K562 (cell line): ENCODE results near the gene RPRD1B. TPM values are rescaled to one million over a fixed set of nuclear protein-coding genes. Genes with fewer than 3 reads are reported as not detected.

Source experiments
- ATF1 ChIP-seq, 2 experiments: fragments of 450-650 bp in 1 of 2; IDR thresholded peaks; 2 replicates each; pipeline ENCODE4 v1.6.1; 2016; ENCODE audit warnings: missing compliant biosample characterization in 1 of 2, missing genetic modification characterization in 1 of 2
- BCL6 ChIP-seq: fragments of 250-450 bp; sonication (Bioruptor Pico); IDR thresholded peaks from 2 replicates; pipeline ENCODE4 v1.4.0; 2020
- CCAR2 ChIP-seq: fragments of 200-400 bp; formaldehyde crosslinking; IDR thresholded peaks from 2 replicates; pipeline ENCODE4 v1.6.1; 2017; ENCODE audit warnings: mild to moderate bottlenecking, low read depth, low read length
- ELK3 ChIP-seq: fragments of 450-650 bp; formaldehyde crosslinking; IDR thresholded peaks from 2 replicates; pipeline ENCODE4 v1.4.0; 2020; ENCODE audit warnings: mild to moderate bottlenecking
- GATA2 ChIP-seq: sonication (generic); formaldehyde crosslinking; IDR thresholded peaks from 2 replicates; pipeline ENCODE4 v1.4.0; 2020; ENCODE audit warnings: mild to moderate bottlenecking, missing genetic modification reagents
- KLF10 ChIP-seq: fragments of 250-450 bp; sonication (Bioruptor Pico); IDR thresholded peaks from 2 replicates; pipeline ENCODE4 v1.6.1; 2021; ENCODE audit warnings: matching md5 sums
- NELFE ChIP-seq: IDR thresholded peaks from 2 replicates; pipeline ENCODE4 v1.6.1; 2011; ENCODE audit warnings: mild to moderate bottlenecking; ENCODE audit not compliant: insufficient read depth, insufficient read length
- POLR2AphosphoS2 ChIP-seq: IDR thresholded peaks from 2 replicates; pipeline ENCODE4 v1.6.1; 2012; ENCODE audit warnings: low read length, improper control_type of control experiment
- POLR2H ChIP-seq: IDR thresholded peaks from 2 replicates; pipeline ENCODE4 v1.6.1; 2016; ENCODE audit warnings: missing genetic modification characterization, low read depth, mild to moderate bottlenecking, control low read depth, missing compliant biosample characterization, moderate library complexity
- RNF2 ChIP-seq: sonication (generic); IDR thresholded peaks from 2 replicates; pipeline ENCODE4 v1.6.1; 2016
- TAF1 ChIP-seq: IDR thresholded peaks from 2 replicates; pipeline ENCODE4 v1.6.1; 2011; ENCODE audit warnings: mild to moderate bottlenecking, low read length, moderate library complexity; ENCODE audit not compliant: insufficient read depth, control insufficient read depth, severe bottlenecking; ENCODE audit errors: extremely low read depth
- ZKSCAN8 ChIP-seq: fragments of 200-800 bp; sonication (Bioruptor generic); IDR thresholded peaks from 2 replicates; pipeline ENCODE4 v1.6.1; 2016; ENCODE audit warnings: missing genetic modification characterization, missing compliant biosample characterization
- ZNF518B ChIP-seq: fragments of 250-450 bp; sonication (Bioruptor Pico); IDR thresholded peaks from 2 replicates; pipeline ENCODE4 v1.5.0; 2021; ENCODE audit warnings: mild to moderate bottlenecking, moderate library complexity
- ZNF699 ChIP-seq: fragments of 250-450 bp; sonication (Bioruptor Pico); IDR thresholded peaks from 2 replicates; pipeline ENCODE4 v1.8.0; 2021; ENCODE audit warnings: mild to moderate bottlenecking, moderate library complexity; ENCODE audit not compliant: insufficient replicate concordance
- ZNF778 ChIP-seq: fragments of 450-650 bp; formaldehyde crosslinking; IDR thresholded peaks from 2 replicates; pipeline ENCODE4 v1.4.0; 2020; ENCODE audit warnings: mild to moderate bottlenecking, moderate library complexity
- polyA plus RNA-seq, 8 experiments: library from polyadenylated mRNA; depleted of rRNA in 4 of 8; stranded (reverse) in 5 of 8; unstranded in 3 of 8; fragments of >200 nt; fragmentation: Nextera tagmentation in 2 of 8; fragmentation: Illumina TruSeq in 1 of 8; extraction: Ambion mirVana in 2 of 8; extraction: Trizol in 1 of 8; gene quantifications; 2 replicates each; pipeline versions ENCODE4 v1.2.1 to v1.2.3, GENCODE V29; 2011 to 2014; ENCODE audit warnings: inconsistent platforms in 1 of 8, missing spikeins in 1 of 8
- total RNA-seq, 7 experiments: library from RNA; depleted of rRNA in 6 of 7; stranded (reverse); fragments of >200 nt in 6 of 7; fragmentation: Illumina TruSeq in 2 of 7; extraction: Trizol in 2 of 7; gene quantifications; 2 replicates each; pipeline versions ENCODE4 v1.2.1 to v1.2.3, GENCODE V29; 2011 to 2021; ENCODE audit warnings: low replicate concordance in 1 of 7
- TF ChIP-seq, protein P1 (sequence below), 3 experiments: IDR thresholded peaks in 2 of 3; conservative IDR thresholded peaks in 1 of 3; 2 replicates each; pipeline ENCODE4 v1.5.1; 2011 to 2012; ENCODE audit warnings: low read length in 3 of 3, mild to moderate bottlenecking in 3 of 3, control low read depth in 2 of 3, improper control_type of control experiment in 1 of 3, inconsistent platforms in 1 of 3, low read depth in 1 of 3, mixed read lengths in 1 of 3, moderate library complexity in 1 of 3; ENCODE audit not compliant: insufficient read depth in 2 of 3
- TF ChIP-seq, protein P2 (sequence below): fragments of 200-400 bp; formaldehyde crosslinking; IDR thresholded peaks from 2 replicates; pipeline ENCODE4 v1.6.1; 2017; ENCODE audit warnings: mild to moderate bottlenecking, low read depth, low read length, moderate library complexity
- TF ChIP-seq, protein P3 (sequence below), 2 experiments: fragments of 450-650 bp; conservative IDR thresholded peaks; 2 replicates each; pipeline ENCODE4 v1.6.1; 2017; ENCODE audit warnings: mild to moderate bottlenecking in 2 of 2, moderate library complexity in 2 of 2

RPRD1B gene
- total and polyA plus RNA-seq, 9 of the 15 experiments (the other 6 are each of a cell fraction or from before 2014, with no cell fraction given): 5.5 to 43.0 (median 24.4) TPM

GRCh38 chr20:38094373-38094891, 60.9 kb downstream of the RPRD1B start (continued):
- TF ChIP-seq, protein P1, sequence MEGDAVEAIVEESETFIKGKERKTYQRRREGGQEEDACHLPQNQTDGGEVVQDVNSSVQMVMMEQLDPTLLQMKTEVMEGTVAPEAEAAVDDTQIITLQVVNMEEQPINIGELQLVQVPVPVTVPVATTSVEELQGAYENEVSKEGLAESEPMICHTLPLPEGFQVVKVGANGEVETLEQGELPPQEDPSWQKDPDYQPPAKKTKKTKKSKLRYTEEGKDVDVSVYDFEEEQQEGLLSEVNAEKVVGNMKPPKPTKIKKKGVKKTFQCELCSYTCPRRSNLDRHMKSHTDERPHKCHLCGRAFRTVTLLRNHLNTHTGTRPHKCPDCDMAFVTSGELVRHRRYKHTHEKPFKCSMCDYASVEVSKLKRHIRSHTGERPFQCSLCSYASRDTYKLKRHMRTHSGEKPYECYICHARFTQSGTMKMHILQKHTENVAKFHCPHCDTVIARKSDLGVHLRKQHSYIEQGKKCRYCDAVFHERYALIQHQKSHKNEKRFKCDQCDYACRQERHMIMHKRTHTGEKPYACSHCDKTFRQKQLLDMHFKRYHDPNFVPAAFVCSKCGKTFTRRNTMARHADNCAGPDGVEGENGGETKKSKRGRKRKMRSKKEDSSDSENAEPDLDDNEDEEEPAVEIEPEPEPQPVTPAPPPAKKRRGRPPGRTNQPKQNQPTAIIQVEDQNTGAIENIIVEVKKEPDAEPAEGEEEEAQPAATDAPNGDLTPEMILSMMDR (IDR thresholded peaks at IDR 0.05 in 2 of 3, conservative IDR thresholded peaks at IDR 0.05 in 1 of 3; ENCODE audit: insufficient read depth in 2 of 3, low read depth in 1 of 3, low read length in 3 of 3): no peak
- TF ChIP-seq POLR2AphosphoS2 (no peak), NELFE (no peak), RNF2 (no peak), ZKSCAN8 (no peak), BCL6 (CRISPR knock-in tag) (no peak), ZNF518B (CRISPR knock-in tag) (no peak), TAF1 (no peak), POLR2H (tag) (peak; percentile 57), ATF1 (CRISPR knock-in tag; IDR thresholded peaks at IDR 0.05) (no peak), ATF1 (tag; IDR thresholded peaks at IDR 0.05) (no peak), GATA2 (peak; percentile 42; the same call in 1 of the 2 replicates), KLF10 (no peak), ZNF699 (CRISPR knock-in tag) (no peak), CCAR2 (no peak), ZNF778 (CRISPR knock-in tag) (no peak), ELK3 (CRISPR knock-in tag) (no peak)
- TF ChIP-seq, protein P2, sequence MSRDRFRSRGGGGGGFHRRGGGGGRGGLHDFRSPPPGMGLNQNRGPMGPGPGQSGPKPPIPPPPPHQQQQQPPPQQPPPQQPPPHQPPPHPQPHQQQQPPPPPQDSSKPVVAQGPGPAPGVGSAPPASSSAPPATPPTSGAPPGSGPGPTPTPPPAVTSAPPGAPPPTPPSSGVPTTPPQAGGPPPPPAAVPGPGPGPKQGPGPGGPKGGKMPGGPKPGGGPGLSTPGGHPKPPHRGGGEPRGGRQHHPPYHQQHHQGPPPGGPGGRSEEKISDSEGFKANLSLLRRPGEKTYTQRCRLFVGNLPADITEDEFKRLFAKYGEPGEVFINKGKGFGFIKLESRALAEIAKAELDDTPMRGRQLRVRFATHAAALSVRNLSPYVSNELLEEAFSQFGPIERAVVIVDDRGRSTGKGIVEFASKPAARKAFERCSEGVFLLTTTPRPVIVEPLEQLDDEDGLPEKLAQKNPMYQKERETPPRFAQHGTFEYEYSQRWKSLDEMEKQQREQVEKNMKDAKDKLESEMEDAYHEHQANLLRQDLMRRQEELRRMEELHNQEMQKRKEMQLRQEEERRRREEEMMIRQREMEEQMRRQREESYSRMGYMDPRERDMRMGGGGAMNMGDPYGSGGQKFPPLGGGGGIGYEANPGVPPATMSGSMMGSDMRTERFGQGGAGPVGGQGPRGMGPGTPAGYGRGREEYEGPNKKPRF: no peak
- TF ChIP-seq, protein P3, sequence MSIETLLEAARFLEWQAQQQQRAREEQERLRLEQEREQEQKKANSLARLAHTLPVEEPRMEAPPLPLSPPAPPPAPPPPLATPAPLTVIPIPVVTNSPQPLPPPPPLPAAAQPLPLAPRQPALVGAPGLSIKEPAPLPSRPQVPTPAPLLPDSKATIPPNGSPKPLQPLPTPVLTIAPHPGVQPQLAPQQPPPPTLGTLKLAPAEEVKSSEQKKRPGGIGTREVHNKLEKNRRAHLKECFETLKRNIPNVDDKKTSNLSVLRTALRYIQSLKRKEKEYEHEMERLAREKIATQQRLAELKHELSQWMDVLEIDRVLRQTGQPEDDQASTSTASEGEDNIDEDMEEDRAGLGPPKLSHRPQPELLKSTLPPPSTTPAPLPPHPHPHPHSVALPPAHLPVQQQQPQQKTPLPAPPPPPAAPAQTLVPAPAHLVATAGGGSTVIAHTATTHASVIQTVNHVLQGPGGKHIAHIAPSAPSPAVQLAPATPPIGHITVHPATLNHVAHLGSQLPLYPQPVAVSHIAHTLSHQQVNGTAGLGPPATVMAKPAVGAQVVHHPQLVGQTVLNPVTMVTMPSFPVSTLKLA (conservative IDR thresholded peaks at IDR 0.05): 0 out of 4 replicates have a peak, but pooled peaks of 1 of the 2 experiments have one; percentile 24
